ENCODE results near the gene RBM42. TPM values are rescaled to one million over a fixed set of nuclear protein-coding genes. Genes with fewer than 3 reads are reported as not detected.

Gene RBM42
- total RNA-seq, 3 donors from 2014 or later, result 44.6 to 51.4 (median 44.6) TPM

GRCh38 chr19:35621708-35622107, 7.1 kb upstream of the RBM42 start:
- Histone ChIP-seq H3K27me3 (no peaks in the 10 kb centered on the region), H3K9me3 (no peaks in the 10 kb centered on the region), H3K36me3 (no peaks in the 10 kb centered on the region), H3K27ac (no peak overlapping the region), H3K4me1 (no peaks in the 10 kb centered on the region), H3K4me3 (no peak overlapping the region)
- no peak for TF ChIP-seq POLR2AphosphoS5 (IDR thresholded peaks at IDR 0.05)
- TF ChIP-seq, protein P1, sequence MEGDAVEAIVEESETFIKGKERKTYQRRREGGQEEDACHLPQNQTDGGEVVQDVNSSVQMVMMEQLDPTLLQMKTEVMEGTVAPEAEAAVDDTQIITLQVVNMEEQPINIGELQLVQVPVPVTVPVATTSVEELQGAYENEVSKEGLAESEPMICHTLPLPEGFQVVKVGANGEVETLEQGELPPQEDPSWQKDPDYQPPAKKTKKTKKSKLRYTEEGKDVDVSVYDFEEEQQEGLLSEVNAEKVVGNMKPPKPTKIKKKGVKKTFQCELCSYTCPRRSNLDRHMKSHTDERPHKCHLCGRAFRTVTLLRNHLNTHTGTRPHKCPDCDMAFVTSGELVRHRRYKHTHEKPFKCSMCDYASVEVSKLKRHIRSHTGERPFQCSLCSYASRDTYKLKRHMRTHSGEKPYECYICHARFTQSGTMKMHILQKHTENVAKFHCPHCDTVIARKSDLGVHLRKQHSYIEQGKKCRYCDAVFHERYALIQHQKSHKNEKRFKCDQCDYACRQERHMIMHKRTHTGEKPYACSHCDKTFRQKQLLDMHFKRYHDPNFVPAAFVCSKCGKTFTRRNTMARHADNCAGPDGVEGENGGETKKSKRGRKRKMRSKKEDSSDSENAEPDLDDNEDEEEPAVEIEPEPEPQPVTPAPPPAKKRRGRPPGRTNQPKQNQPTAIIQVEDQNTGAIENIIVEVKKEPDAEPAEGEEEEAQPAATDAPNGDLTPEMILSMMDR (IDR thresholded peaks at IDR 0.05), result no peak
- TF ChIP-seq POLR2A (IDR thresholded peaks at IDR 0.05), result no peak
- intact Hi-C loops (cut with DNase I; ENCODE audit: low total_unique reads), result no loop called here
- no peak for DNase-seq (ENCODE audit: low spot score in 2 of 2)

DNA sequence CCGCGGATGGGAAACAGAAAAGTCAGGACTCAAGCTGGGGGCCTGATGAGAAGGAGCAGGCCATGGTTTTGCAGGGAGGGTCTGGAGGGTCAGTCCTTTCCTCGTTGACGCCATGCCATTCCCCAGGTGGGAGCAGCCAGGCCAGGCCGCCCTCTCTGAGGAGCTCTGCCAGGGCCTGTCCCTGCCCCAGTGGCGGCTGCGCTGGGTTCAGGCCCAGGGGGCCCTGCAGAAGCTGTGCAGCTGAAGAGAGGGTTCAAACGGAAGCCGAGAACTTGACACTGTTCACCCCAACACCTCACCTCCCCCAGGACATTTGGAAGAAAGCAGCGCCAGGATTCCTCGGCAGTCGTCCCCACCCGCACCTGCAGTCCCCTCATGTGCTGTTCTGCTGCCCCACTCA, 6.1 kb upstream of the RBM42 start:
- Histone ChIP-seq H3K36me3 (no peaks in the 10 kb centered on the region), H3K27me3 (no peaks in the 10 kb centered on the region), H3K9me3 (no peaks in the 10 kb centered on the region), H3K27ac (no peak overlapping the region), H3K4me1 (no peaks in the 10 kb centered on the region), H3K4me3 (no peak overlapping the region)
- TF ChIP-seq POLR2AphosphoS5 (IDR thresholded peaks at IDR 0.05), result no peak
- no peak for TF ChIP-seq POLR2A (IDR thresholded peaks at IDR 0.05)
- TF ChIP-seq, protein P1 (IDR thresholded peaks at IDR 0.05), result no peak
- no peak for DNase-seq (ENCODE audit: low spot score in 2 of 2)
- intact Hi-C loops (cut with DNase I; ENCODE audit: low total_unique reads), result no loop called here

GRCh38 chr19:35623327-35624010, 5.4 kb upstream of the RBM42 start:
- Histone ChIP-seq H3K4me1 (no peaks in the 10 kb centered on the region), H3K4me3 (no peak overlapping the region), H3K27me3 (no peaks in the 10 kb centered on the region), H3K36me3 (no peaks in the 10 kb centered on the region), H3K27ac (no peak overlapping the region), H3K9me3 (no peaks in the 10 kb centered on the region)
- TF ChIP-seq POLR2A (IDR thresholded peaks at IDR 0.05) (no peak), POLR2AphosphoS5 (IDR thresholded peaks at IDR 0.05) (no peak)
- no peak for DNase-seq (ENCODE audit: low spot score in 2 of 2)
- intact Hi-C loops (cut with DNase I; ENCODE audit: low total_unique reads), result no loop called here

DNA sequence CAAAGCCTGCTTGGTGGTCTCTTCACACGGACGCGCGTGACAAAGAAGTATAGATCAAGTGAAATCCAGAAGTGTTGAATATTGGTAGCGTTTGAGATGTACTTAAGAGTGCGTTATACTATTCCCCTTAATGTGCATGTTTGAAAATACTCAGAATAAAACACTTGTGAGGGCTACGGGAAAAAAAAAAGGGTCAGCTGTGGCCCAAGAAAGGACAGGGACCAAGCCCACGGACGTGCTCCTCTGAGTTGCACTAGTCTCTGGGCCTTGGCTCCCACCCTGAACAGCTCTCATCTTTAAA, 622 bp upstream of the RBM42 start:
- H3K4me1 ChIP-seq, result peaks cover 5 to 7% of the 10 kb centered on the region in 2 donors
- no peaks in the 10 kb centered on the region for H3K9me3 ChIP-seq
- no peak for TF ChIP-seq POLR2A (IDR thresholded peaks at IDR 0.05)
- TF ChIP-seq POLR2AphosphoS5 (IDR thresholded peaks at IDR 0.05), result no peak
- TF ChIP-seq, protein P1 (IDR thresholded peaks at IDR 0.05), result no peak
- no peak for DNase-seq (ENCODE audit: low spot score in 2 of 2)
- peak overlapping the region; percentile 72 to 90 (median 82) for H3K4me3 ChIP-seq
- peaks cover 6% of the 10 kb centered on the region for H3K36me3 ChIP-seq
- no peaks in the 10 kb centered on the region for H3K27me3 ChIP-seq
- intact Hi-C loops (cut with DNase I; ENCODE audit: low total_unique reads), result no loop called here
- peak overlapping the region; percentile 86 to 88 for H3K27ac ChIP-seq

DNA sequence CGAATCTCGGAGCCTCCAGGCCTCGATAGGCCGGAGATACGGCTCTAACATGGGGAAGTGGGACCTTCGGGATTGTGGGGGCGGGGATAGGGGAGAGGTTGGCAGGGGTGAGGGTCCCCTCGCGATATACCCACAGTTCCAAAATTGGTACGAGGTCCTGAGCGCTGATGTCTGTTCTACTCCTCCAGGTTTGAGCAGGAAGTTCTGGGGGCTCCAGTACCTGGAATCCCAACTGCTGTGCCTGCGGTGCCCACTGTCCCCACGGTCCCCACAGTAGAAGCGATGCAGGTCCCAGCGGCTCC, 447 bp downstream of the RBM42 start:
- no peak for DNase-seq (ENCODE audit: low spot score in 2 of 2)
- H3K9me3 ChIP-seq, result no peaks in the 10 kb centered on the region
- H3K4me3 ChIP-seq, result peak overlapping the region; percentile 72 to 90 (median 82)
- TF ChIP-seq, protein P1 (IDR thresholded peaks at IDR 0.05), result no peak
- TF ChIP-seq POLR2A (IDR thresholded peaks at IDR 0.05), result no peak
- no peak for TF ChIP-seq POLR2AphosphoS5 (IDR thresholded peaks at IDR 0.05)
- peaks cover 5 to 7% of the 10 kb centered on the region in 2 donors for H3K4me1 ChIP-seq
- peak overlapping the region; percentile 86 to 88 for H3K27ac ChIP-seq
- peaks cover 6% of the 10 kb centered on the region for H3K36me3 ChIP-seq
- intact Hi-C loops (cut with DNase I; ENCODE audit: low total_unique reads), result no loop called here
- no peaks in the 10 kb centered on the region for H3K27me3 ChIP-seq
